ENCODE results near the gene MGST3.

GRCh38 chr1:165686121-165686970, 55.3 kb downstream of the MGST3 start:
- no peak for TF ChIP-seq CTCF (IDR thresholded peaks at IDR 0.05)
- TF ChIP-seq POLR2A (IDR thresholded peaks at IDR 0.05): no peak

Data from body of pancreas (tissue), 4 donors.